ENCODE results near the gene MDN1. TPM values are rescaled to one million over a fixed set of nuclear protein-coding genes. Genes with fewer than 3 reads are reported as not detected.

MDN1 gene
- total RNA-seq, 2 donors from 2014 or later = 85.4 to 145 TPM

- no peak overlapping the region for H3K27ac ChIP-seq (ENCODE audit: low read depth, low read length)
- peaks cover 20% of the 10 kb centered on the region for H3K9me3 ChIP-seq (ENCODE audit: control insufficient read depth, low read length)
- H3K27me3 ChIP-seq (ENCODE audit: control insufficient read depth, insufficient read depth, low read length, poor library complexity, severe bottlenecking) = no peaks in the 10 kb centered on the region
- H3K27me3 Mint-ChIP-seq (ENCODE audit: insufficient read depth) = no peaks in the 10 kb centered on the region
- no peaks in the 10 kb centered on the region for H3K4me1 ChIP-seq (ENCODE audit: control insufficient read depth, insufficient read depth, low read length)
- H3K4me3 ChIP-seq (ENCODE audit: low read length) = no peak overlapping the region
- H3K36me3 ChIP-seq (ENCODE audit: control insufficient read depth, insufficient read depth, low read length) = peaks cover 95% of the 10 kb centered on the region
- no peak overlapping the region for H3K9ac ChIP-seq (ENCODE audit: extremely low read depth, low read length, poor library complexity, severe bottlenecking)
- peaks cover 89% of the 10 kb centered on the region for H3K36me3 Mint-ChIP-seq (ENCODE audit: low read depth)
- WGBS, 2 experiments (ENCODE audit: insufficient coverage in 1 of 2, insufficient read length in 1 of 2) = 78 to 97% methylated on average over 1 of the region's 1 CpG
- no peak for DNase-seq
- no peak overlapping the region for H3K27ac Mint-ChIP-seq
- no peaks in the 10 kb centered on the region for H3K4me1 Mint-ChIP-seq
- H3K9me3 Mint-ChIP-seq = peaks cover 9% of the 10 kb centered on the region
- no peak for TF ChIP-seq CTCF (conservative IDR thresholded peaks at IDR 0.05)
- no peak overlapping the region for H3K4me3 Mint-ChIP-seq
These were observed 44.4 kb downstream of the MDN1 start for GRCh38 chr6:89775150-89775549.

- no peak overlapping the region for H3K4me3 Mint-ChIP-seq
- no peaks in the 10 kb centered on the region for H3K27me3 Mint-ChIP-seq (ENCODE audit: insufficient read depth)
- Histone ChIP-seq H3K9ac (ENCODE audit: extremely low read depth, low read length, poor library complexity, severe bottlenecking) (no peak overlapping the region), H3K4me3 (ENCODE audit: low read length) (no peak overlapping the region), H3K36me3 (ENCODE audit: control insufficient read depth, insufficient read depth, low read length) (peaks cover 93% of the 10 kb centered on the region), H3K9me3 (ENCODE audit: control insufficient read depth, low read length) (no peaks in the 10 kb centered on the region), H3K4me1 (ENCODE audit: control insufficient read depth, insufficient read depth, low read length) (no peaks in the 10 kb centered on the region), H3K27me3 (ENCODE audit: control insufficient read depth, insufficient read depth, low read length, poor library complexity, severe bottlenecking) (no peaks in the 10 kb centered on the region), H3K27ac (ENCODE audit: low read depth, low read length) (no peak overlapping the region)
- TF ChIP-seq CTCF (conservative IDR thresholded peaks at IDR 0.05) = no peak
- H3K36me3 Mint-ChIP-seq (ENCODE audit: low read depth) = peaks cover 77% of the 10 kb centered on the region
- no peaks in the 10 kb centered on the region for H3K9me3 Mint-ChIP-seq
- DNase-seq = no peak
- WGBS, 2 experiments (ENCODE audit: insufficient coverage in 1 of 2, insufficient read length in 1 of 2) = 95 to 96% methylated on average over 3 of the region's 3 CpGs
- peak overlapping the region; percentile 75 for H3K27ac Mint-ChIP-seq
- H3K4me1 Mint-ChIP-seq = no peaks in the 10 kb centered on the region
These were observed 50.0 kb downstream of the MDN1 start for GRCh38 chr6:89769572-89769971.

- H3K27ac Mint-ChIP-seq = no peak overlapping the region
- no peak for DNase-seq
- Histone ChIP-seq H3K4me3 (ENCODE audit: low read length) (no peak overlapping the region), H3K27ac (ENCODE audit: low read depth, low read length) (no peak overlapping the region), H3K4me1 (ENCODE audit: control insufficient read depth, insufficient read depth, low read length) (no peaks in the 10 kb centered on the region), H3K36me3 (ENCODE audit: control insufficient read depth, insufficient read depth, low read length) (peaks cover 93% of the 10 kb centered on the region), H3K9ac (ENCODE audit: extremely low read depth, low read length, poor library complexity, severe bottlenecking) (no peak overlapping the region), H3K27me3 (ENCODE audit: control insufficient read depth, insufficient read depth, low read length, poor library complexity, severe bottlenecking) (no peaks in the 10 kb centered on the region), H3K9me3 (ENCODE audit: control insufficient read depth, low read length) (no peaks in the 10 kb centered on the region)
- WGBS, 2 experiments (ENCODE audit: insufficient coverage in 1 of 2, insufficient read length in 1 of 2) = 90 to 94% methylated on average over 5 to 6 of the region's 6 CpGs
- no peak for TF ChIP-seq CTCF (conservative IDR thresholded peaks at IDR 0.05)
- no peaks in the 10 kb centered on the region for H3K9me3 Mint-ChIP-seq
- H3K27me3 Mint-ChIP-seq (ENCODE audit: insufficient read depth) = no peaks in the 10 kb centered on the region
- no peak overlapping the region for H3K4me3 Mint-ChIP-seq
- H3K36me3 Mint-ChIP-seq (ENCODE audit: low read depth) = peaks cover 76% of the 10 kb centered on the region
- H3K4me1 Mint-ChIP-seq = no peaks in the 10 kb centered on the region
These were observed 51.3 kb downstream of the MDN1 start for GRCh38 chr6:89768324-89768723.
